ENCODE data around the gene KCNE1.
"Not testable (repeated sequence)": the region's sequence is repeated elsewhere in the genome, so short reads cannot be mapped to it uniquely, and the experiment has no call there.

KCNE1 gene

DNA sequence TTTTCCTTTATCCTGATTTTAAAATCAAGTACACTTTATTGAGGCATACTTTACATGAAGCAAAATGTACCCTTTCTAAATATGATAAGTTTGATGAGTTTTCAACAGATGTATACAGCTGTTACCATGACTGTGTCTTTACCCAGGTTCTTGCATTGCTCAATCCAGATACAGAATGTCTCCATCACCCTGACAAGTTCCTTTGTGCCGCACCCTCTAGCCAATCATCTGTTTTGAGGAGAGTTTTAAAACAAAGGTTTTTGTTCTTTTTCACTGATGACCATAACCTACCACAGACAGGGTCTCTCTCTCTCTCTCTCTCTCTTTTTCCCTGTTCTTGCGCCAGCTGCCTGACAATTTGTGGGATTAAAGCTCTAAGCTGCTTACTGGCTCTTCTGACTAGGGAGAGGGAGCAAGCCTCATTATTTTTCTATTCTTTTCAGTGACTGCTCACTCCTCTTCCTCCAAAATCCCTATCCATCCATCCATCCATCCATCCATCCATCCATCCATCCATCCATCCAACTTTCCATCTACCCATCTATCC lies 1.2 kb upstream of the KCNE1 start:
- Histone ChIP-seq H3K4me1 (ENCODE audit: insufficient read depth, low read length) (no peaks in the 10 kb centered on the region), H3K9ac (ENCODE audit: low read depth, low read length) (no peak overlapping the region), H3K36me3 (ENCODE audit: insufficient read depth, low read length) (no peaks in the 10 kb centered on the region), H3K9me3 (ENCODE audit: control insufficient read depth, insufficient read depth, low read length) (no peaks in the 10 kb centered on the region)

DNA sequence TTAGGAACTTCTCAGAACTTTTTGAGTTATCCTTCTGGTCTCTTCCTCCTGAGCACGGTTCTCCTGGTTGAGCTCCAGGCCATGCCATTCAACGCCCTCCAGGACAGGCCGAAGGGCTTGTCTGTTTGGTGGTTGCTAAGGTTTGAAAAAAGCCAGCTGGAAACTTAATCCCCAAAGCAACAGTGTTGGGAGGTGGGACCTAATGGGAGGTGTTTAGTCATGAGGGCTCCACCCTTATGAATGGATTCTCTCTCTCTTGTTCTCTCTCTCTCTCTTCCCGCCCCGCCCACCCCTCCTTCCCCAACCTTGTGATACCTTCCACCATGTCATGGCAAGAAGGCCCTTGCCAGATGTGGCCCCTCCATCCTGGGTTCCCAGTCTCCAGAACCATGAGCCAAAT lies 829 bp downstream of the KCNE1 start:
- Histone ChIP-seq H3K36me3 (ENCODE audit: insufficient read depth, low read length) (no peaks in the 10 kb centered on the region), H3K9ac (ENCODE audit: low read depth, low read length) (no peak overlapping the region), H3K4me1 (ENCODE audit: insufficient read depth, low read length) (no peaks in the 10 kb centered on the region), H3K9me3 (ENCODE audit: control insufficient read depth, insufficient read depth, low read length) (no peaks in the 10 kb centered on the region)

DNA sequence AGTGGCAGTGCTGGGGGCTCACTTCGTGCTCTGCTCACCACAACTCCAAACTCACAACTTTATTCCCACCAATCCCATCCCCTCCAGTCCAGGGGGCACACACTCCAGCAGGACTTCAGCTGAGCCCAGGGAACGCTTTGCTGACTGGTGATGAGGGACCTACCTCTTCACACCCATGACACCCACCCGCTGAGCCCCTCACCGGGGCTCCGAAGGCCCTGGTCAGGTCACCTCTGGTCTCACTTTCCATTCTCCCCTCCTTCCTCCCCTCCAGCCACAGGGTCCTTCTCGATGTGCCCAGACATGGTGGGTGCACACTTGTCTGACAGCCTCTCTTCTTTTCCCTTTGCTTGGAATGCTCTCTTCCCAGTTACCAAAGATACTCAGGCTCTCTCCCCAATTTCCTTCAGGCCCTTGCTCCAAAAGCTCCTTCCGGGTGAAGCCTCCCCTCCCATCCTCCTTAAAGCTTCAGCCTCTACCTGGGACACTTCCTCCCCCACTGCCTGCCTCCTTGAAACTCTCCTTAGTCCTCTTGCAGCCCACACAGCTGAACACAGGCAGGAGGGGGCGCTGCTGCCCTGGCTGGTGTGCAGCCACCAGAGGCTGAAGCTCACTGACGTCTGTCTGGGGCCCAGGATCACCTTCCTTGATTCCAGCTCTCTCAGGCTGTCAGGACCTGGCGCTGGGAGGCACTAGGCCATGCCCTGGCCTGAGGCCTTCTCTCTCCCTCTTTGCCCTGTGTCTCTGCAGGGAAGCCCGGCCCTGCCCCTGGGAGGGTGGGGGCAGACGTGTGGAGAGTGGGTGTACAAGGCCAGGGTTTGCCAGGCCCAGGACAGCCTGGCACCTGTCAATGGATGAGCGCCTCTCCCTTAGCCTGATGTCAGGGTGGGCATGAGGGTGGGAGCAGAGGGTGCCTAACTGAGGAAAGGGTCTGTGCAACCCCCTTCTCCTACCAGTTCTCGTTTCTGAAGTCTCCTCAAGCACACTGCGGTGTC lies 1.6 kb downstream of the KCNE1 start:
- Histone ChIP-seq H3K4me1 (ENCODE audit: insufficient read depth, low read length) (no peaks in the 10 kb centered on the region), H3K36me3 (ENCODE audit: insufficient read depth, low read length) (no peaks in the 10 kb centered on the region), H3K9me3 (ENCODE audit: control insufficient read depth, insufficient read depth, low read length) (no peaks in the 10 kb centered on the region), H3K9ac (ENCODE audit: low read depth, low read length) (no peak overlapping the region)

DNA sequence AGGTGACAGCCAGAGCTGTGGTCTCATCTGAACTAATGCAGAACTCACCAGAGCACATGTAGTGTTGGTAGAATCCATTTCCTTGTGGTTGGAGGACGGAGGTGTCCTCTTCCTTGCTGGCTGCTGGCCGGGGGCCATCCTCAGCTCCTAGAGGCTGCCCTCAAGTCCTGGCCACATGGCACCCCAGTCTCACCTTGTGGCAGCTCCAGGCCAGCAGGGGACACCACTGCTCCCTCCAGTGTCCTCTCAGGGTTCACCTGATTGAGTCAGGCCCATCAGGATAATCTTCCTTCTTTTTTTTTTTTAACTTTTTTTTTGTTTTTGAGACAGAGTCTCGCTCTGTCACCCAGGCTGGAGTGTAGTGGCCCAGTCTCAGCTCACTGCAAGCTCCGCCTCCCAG lies 2.9 kb downstream of the KCNE1 start:
- no peaks in the 10 kb centered on the region for H3K9me3 ChIP-seq (ENCODE audit: control insufficient read depth, insufficient read depth, low read length)
- H3K36me3 ChIP-seq (ENCODE audit: insufficient read depth, low read length) = no peaks in the 10 kb centered on the region
- no peaks in the 10 kb centered on the region for H3K4me1 ChIP-seq (ENCODE audit: insufficient read depth, low read length)
- H3K9ac ChIP-seq (ENCODE audit: low read depth, low read length) = no peak overlapping the region

DNA sequence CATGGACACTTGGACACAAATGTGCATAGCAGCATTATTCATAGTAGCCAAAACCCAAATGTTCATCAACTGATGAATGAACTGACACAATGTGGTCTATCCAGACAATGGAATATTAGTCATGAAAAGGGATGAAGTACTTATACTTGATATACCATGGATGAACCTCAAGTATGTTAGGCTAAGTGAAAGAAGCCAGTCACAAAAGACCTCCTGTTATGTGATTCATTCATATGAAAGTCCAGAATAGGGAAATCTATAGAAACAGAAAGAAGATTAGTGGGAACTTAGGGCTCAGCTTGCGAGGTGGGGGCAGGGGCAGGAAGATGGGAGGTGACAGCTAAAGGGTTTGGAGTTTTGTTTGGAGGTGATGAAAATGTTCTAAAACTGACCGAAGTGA lies 7.4 kb downstream of the KCNE1 start:
- no peak overlapping the region for H3K9ac ChIP-seq (ENCODE audit: low read depth, low read length)
- H3K4me1 ChIP-seq (ENCODE audit: insufficient read depth, low read length) = no peaks in the 10 kb centered on the region
- no peaks in the 10 kb centered on the region for H3K9me3 ChIP-seq (ENCODE audit: control insufficient read depth, insufficient read depth, low read length)
- no peaks in the 10 kb centered on the region for H3K36me3 ChIP-seq (ENCODE audit: insufficient read depth, low read length)

DNA sequence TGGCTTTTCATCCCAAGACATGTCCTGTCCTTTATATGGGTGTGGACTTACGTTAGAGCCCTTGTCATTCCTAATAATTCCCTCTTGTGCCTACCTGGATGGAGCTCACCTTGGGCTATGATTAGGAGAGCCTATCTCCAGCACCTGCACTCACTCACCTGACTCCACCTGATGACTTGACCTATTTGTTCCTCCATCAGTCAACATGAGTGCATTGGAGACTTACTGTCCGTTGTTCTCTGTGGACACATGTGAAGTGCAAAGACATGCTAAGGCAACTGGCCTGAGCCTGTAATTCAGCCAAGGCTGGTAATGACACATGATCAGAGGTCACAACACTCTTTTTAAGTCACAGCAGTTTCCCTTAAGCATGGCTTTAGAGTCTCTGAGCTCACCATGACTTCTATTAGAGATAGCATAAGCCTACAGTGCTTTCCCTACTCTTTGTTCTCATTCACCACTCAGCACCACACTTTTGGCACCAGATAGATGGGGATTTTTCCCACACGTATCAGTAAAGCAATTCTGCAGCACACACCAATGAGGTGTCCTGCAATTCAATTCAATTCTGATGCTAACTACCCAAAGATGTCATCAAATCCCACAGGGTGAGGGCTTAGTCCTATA lies 9.4 kb downstream of the KCNE1 start:
- H3K9me3 ChIP-seq (ENCODE audit: control insufficient read depth, insufficient read depth, low read length) = no peaks in the 10 kb centered on the region; the same call in 1 of the 2 replicates
- H3K36me3 ChIP-seq (ENCODE audit: insufficient read depth, low read length) = no peaks in the 10 kb centered on the region
- H3K4me1 ChIP-seq (ENCODE audit: insufficient read depth, low read length) = no peaks in the 10 kb centered on the region
- H3K9ac ChIP-seq (ENCODE audit: low read depth, low read length) = no peak overlapping the region

DNA sequence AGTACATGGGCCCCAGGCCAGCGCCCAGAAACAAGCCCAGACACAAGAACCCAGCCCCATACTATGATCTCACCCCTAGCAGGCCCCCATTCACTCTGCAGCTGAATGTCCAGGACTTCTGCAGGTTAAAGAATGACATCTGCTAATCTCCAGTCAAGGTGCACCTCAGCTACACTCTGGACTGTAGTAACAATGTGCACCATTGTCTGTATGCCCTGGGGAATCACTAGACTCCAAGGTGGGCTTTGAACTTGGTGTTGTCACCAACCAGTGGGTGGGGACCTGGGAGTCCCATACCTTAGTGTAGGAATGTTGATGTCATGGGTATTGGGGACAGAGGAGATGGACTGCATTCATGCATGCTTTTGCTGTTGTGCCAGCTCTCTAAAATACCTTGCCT lies 10.3 kb downstream of the KCNE1 start:
- Histone ChIP-seq H3K9ac (ENCODE audit: low read depth, low read length) (no peak overlapping the region), H3K9me3 (ENCODE audit: control insufficient read depth, insufficient read depth, low read length) (no peaks in the 10 kb centered on the region; the same call in 1 of the 2 replicates), H3K36me3 (ENCODE audit: insufficient read depth, low read length) (no peaks in the 10 kb centered on the region), H3K4me1 (ENCODE audit: insufficient read depth, low read length) (no peaks in the 10 kb centered on the region)

DNA sequence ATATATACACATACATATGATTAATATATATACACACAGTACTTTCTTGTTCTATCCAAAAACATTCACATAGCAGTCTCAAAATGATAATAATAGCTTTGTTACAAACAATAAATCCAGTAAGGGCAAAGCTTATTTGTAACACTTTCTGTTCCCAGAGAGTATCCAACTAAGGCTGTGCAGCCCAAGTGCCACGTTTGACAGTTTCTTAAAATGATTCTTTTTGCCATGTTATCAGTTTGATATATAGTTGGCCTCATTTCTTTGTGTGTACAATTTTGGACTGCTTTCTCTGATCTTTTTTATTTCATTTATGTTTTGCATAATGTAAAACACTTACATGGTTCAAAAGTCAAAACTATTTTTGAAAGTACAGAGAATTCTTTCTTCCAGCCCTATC lies 11.8 kb downstream of the KCNE1 start:
- Histone ChIP-seq H3K36me3 (ENCODE audit: insufficient read depth, low read length) (no peaks in the 10 kb centered on the region), H3K9me3 (ENCODE audit: control insufficient read depth, insufficient read depth, low read length) (no peaks in the 10 kb centered on the region; the same call in 1 of the 2 replicates), H3K9ac (ENCODE audit: low read depth, low read length) (no peak overlapping the region), H3K4me1 (ENCODE audit: insufficient read depth, low read length) (no peaks in the 10 kb centered on the region)

DNA sequence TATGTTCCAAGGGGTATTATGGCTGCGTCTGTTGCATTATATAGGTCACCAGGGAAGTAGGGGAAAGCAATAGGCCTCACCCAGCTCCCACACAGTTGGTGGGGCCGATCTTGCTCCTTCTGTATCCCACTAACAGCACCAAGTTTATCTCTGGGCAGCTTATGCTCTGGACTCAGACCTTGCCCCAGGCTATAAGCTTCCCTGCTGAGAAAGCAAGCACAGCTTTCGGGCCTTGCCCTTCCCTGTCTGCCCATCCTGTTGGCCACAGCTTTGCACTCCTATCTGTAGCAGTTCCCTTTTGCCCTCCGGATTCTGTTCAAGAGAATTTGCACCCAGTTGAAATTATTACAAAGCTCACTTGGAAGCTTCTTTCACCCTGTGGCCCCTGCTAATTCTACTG lies 12.9 kb downstream of the KCNE1 start:
- Histone ChIP-seq H3K4me1 (ENCODE audit: insufficient read depth, low read length) (no peaks in the 10 kb centered on the region), H3K9ac (ENCODE audit: low read depth, low read length) (no peak overlapping the region), H3K36me3 (ENCODE audit: insufficient read depth, low read length) (no peaks in the 10 kb centered on the region), H3K9me3 (ENCODE audit: control insufficient read depth, insufficient read depth, low read length) (no peaks in the 10 kb centered on the region; the same call in 1 of the 2 replicates)

DNA sequence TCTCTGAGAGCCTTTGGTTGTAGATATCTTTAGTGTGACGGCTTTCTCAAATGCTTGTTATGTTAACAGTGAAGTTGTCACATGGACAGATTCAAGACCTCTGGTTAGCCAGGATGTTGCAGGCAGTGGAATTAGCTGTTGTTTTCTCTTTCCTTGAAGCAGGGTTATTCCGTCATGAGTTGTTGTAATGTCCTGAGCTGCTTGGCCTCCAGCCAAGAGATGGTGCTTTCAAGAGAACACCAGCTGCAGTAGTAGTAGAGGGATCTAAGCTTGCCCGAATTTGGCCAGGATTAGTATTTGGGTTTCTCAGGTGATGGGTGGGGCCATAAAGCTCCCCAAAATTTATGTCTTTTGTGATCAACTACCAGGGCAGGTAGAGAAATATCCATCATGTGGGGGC lies 13.4 kb downstream of the KCNE1 start:
- Histone ChIP-seq H3K4me1 (ENCODE audit: insufficient read depth, low read length) (no peaks in the 10 kb centered on the region), H3K9me3 (ENCODE audit: control insufficient read depth, insufficient read depth, low read length) (no peaks in the 10 kb centered on the region; the same call in 1 of the 2 replicates), H3K9ac (ENCODE audit: low read depth, low read length) (no peak overlapping the region), H3K36me3 (ENCODE audit: insufficient read depth, low read length) (no peaks in the 10 kb centered on the region)

DNA sequence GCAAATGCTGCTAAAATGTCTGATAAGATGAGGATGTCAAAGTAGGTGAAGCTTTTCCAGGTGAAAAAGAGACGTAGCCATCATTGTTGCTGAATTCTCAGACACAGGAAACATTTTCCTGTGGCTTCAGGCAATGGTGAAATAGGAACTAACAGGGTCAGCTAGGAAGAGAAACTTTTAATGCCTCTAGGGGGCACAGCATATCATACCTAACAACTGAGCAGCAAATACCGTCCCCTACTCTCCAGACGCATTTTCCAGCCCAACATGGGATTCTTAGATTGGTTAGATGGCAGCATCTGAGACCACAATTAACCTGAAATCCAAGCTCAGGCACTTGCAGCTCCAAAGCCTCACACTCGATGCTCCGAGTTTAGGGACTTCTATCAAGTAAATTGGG lies 28.2 kb downstream of the KCNE1 start:
- H3K36me3 ChIP-seq (ENCODE audit: insufficient read depth, low read length); H3K4me1 ChIP-seq (ENCODE audit: insufficient read depth, low read length); H3K9me3 ChIP-seq (ENCODE audit: control insufficient read depth, insufficient read depth, low read length); H3K9ac ChIP-seq (ENCODE audit: low read depth, low read length): not testable (repeated sequence)

DNA sequence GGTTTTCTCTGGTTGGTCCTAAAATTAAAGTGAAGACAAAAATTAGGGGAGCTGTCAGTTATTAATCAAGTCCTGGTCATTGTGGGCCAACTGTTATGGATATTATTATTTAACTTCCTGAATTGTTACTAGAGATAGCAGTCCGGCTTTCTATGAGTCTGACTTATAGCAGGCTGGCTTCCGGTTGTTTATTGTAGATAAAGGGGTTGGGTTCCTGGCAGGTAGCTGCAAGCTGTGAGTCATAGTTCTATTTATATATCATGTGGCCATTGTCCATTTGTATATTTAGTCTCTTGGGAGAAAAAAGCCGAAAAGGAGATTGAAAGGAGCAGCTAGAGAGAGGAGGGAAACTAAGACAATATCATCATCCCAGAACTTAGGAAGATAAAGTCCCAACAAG lies 28.6 kb downstream of the KCNE1 start:
- not testable (repeated sequence) for H3K36me3 ChIP-seq (ENCODE audit: insufficient read depth, low read length); H3K9me3 ChIP-seq (ENCODE audit: control insufficient read depth, insufficient read depth, low read length); H3K9ac ChIP-seq (ENCODE audit: low read depth, low read length); H3K4me1 ChIP-seq (ENCODE audit: insufficient read depth, low read length)

DNA sequence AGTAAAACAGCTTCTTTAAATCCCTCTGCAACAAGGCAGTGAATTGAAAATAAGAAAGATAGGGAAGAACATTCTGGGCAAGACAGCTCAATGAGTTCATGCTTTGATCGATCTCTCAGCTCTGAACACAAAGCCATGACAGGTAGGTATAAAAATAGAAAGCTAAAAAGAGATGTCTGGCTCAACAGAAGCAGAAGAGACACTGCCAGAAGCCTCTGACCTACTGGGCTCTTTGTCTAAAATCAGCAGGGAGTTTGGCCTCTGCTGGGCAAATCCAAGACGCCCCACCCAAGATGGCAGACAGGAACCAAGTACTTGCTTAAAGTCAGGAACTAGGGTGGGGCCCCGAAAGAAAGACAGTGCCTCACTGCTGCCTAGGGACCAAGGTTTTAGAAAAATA lies 44.7 kb downstream of the KCNE1 start:
- not testable (repeated sequence) for H3K36me3 ChIP-seq (ENCODE audit: insufficient read depth, low read length); H3K9me3 ChIP-seq (ENCODE audit: control insufficient read depth, insufficient read depth, low read length); H3K4me1 ChIP-seq (ENCODE audit: insufficient read depth, low read length); H3K9ac ChIP-seq (ENCODE audit: low read depth, low read length)

DNA sequence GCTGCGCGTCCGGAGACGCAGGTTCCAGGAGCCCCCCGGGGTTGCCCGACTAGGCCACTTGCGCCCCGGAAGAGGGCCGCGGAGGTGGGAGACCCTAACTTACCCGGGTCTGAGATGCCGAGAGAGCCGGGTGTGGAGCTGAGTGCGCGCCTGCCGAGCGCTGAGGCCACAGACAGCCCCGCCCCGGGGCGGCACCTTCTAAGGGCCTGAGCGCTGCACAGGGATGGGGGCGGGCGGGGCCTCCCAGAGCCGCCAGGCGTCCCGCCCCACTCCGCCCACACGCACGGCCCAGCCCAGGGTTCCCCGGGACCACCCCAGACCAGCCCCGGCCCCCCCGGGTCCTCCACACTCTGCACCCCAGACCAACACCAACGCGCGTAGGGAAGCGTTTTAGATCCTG lies 52.6 kb downstream of the KCNE1 start:
- not testable (repeated sequence) for H3K9me3 ChIP-seq (ENCODE audit: control insufficient read depth, insufficient read depth, low read length); H3K9ac ChIP-seq (ENCODE audit: low read depth, low read length); H3K4me1 ChIP-seq (ENCODE audit: insufficient read depth, low read length)

DNA sequence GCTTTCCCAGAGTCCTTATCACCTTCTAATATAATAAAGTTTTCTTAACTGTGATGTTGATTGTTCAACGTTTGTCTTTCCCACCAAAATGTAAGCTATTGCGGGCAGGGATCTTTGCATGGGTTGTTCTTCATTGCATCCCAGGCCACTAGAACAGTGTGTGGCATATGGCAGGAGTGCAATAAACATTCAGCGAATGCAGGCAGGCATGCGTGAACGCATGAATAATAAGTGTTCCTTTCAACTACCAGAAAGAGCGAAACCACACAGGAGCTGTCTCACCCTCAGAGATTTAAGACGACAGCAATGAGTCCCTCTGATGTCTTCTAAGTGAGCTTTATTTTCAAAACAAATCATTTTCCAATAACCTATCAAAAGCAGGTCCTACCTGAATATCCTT lies 53.7 kb downstream of the KCNE1 start:
- not testable (repeated sequence) for H3K4me1 ChIP-seq (ENCODE audit: insufficient read depth, low read length); H3K36me3 ChIP-seq (ENCODE audit: insufficient read depth, low read length); H3K9ac ChIP-seq (ENCODE audit: low read depth, low read length); H3K9me3 ChIP-seq (ENCODE audit: control insufficient read depth, insufficient read depth, low read length)

More for the DNA sequence above, 52.6 kb downstream of the KCNE1 start:
- H3K36me3 ChIP-seq (ENCODE audit: insufficient read depth, low read length) = not testable (repeated sequence)

Measured in ES-I3 (cell line).